Fibroblast of lung (primary cell): ENCODE measurements around the gene ARMC6.

Experiments used
- EZH2 ChIP-seq: IDR thresholded peaks from 2 replicates; pipeline ENCODE4 v1.5.1; 2012; ENCODE audit warnings: low read length, control low read depth, mild to moderate bottlenecking; ENCODE audit errors: missing control alignments
- TF ChIP-seq, protein P1 (sequence below), 2 donors: IDR thresholded peaks in 1 of 2; conservative IDR thresholded peaks in 1 of 2; 1 replicate in 1 of 2; 2 replicates in 1 of 2; pipeline ENCODE4 v1.5.1; 2011 to 2012; ENCODE audit warnings: low read length in 2 of 2, control low read depth in 1 of 2, inconsistent platforms in 1 of 2, low read depth in 1 of 2, mild to moderate bottlenecking in 1 of 2

GRCh38 chr19:19025861-19026260 lies 7.5 kb upstream of the ARMC6 start:
- TF ChIP-seq EZH2: no peak
- TF ChIP-seq, protein P1, sequence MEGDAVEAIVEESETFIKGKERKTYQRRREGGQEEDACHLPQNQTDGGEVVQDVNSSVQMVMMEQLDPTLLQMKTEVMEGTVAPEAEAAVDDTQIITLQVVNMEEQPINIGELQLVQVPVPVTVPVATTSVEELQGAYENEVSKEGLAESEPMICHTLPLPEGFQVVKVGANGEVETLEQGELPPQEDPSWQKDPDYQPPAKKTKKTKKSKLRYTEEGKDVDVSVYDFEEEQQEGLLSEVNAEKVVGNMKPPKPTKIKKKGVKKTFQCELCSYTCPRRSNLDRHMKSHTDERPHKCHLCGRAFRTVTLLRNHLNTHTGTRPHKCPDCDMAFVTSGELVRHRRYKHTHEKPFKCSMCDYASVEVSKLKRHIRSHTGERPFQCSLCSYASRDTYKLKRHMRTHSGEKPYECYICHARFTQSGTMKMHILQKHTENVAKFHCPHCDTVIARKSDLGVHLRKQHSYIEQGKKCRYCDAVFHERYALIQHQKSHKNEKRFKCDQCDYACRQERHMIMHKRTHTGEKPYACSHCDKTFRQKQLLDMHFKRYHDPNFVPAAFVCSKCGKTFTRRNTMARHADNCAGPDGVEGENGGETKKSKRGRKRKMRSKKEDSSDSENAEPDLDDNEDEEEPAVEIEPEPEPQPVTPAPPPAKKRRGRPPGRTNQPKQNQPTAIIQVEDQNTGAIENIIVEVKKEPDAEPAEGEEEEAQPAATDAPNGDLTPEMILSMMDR (conservative IDR thresholded peaks at IDR 0.05 in 1 of 2, IDR thresholded peaks at IDR 0.05 in 1 of 2; ENCODE audit: low read depth in 1 of 2, low read length in 2 of 2): no peak
